ENCODE data around the gene TRAPPC12. TPM values are rescaled to one million over a fixed set of nuclear protein-coding genes. Genes with fewer than 3 reads are reported as not detected.

The TRAPPC12 gene
- total and polyA plus RNA-seq, 8 donors = 83.0 to 119 (median 100.0) TPM

- H3K4me1 ChIP-seq = peaks cover 0 to 6% of the 10 kb centered on the region in 2 donors
- DNase-seq = no peak
- ATAC-seq = no peak
- intact Hi-C loops (cut with DNase I) = no loop called here
- H3K4me3 ChIP-seq = no peak overlapping the region
- no peaks in the 10 kb centered on the region for H3K27me3 ChIP-seq
- no peak for TF ChIP-seq CTCF (IDR thresholded peaks at IDR 0.05)
- no peaks in the 10 kb centered on the region for H3K9me3 ChIP-seq
- peaks cover 0 to 65% of the 10 kb centered on the region in 2 donors for H3K36me3 ChIP-seq
- no peak overlapping the region for H3K27ac ChIP-seq
These were observed 24.9 kb downstream of the TRAPPC12 start for GRCh38 chr2:3404349-3404894.

GRCh38 chr2:3405307-3405706, 25.8 kb downstream of the TRAPPC12 start:
- H3K27me3 ChIP-seq = no peaks in the 10 kb centered on the region
- H3K9me3 ChIP-seq = no peaks in the 10 kb centered on the region
- intact Hi-C loops (cut with DNase I) = no loop called here
- peaks cover 0 to 63% of the 10 kb centered on the region in 2 donors for H3K36me3 ChIP-seq
- TF ChIP-seq CTCF (IDR thresholded peaks at IDR 0.05) = no peak
- peaks cover 0 to 6% of the 10 kb centered on the region in 2 donors for H3K4me1 ChIP-seq
- ATAC-seq (no peak), DNase-seq (no peak)
- H3K4me3 ChIP-seq = no peak overlapping the region
- no peak overlapping the region for H3K27ac ChIP-seq

GRCh38 chr2:3405876-3406275, 26.4 kb downstream of the TRAPPC12 start:
- Histone ChIP-seq H3K27me3 (no peaks in the 10 kb centered on the region), H3K27ac (no peak overlapping the region), H3K4me3 (no peak overlapping the region), H3K36me3 (peaks cover 0 to 57% of the 10 kb centered on the region in 2 donors), H3K9me3 (no peaks in the 10 kb centered on the region), H3K4me1 (peaks cover 0 to 6% of the 10 kb centered on the region in 2 donors)
- no peak for TF ChIP-seq CTCF (IDR thresholded peaks at IDR 0.05)
- peak in 1 of 4 donors; percentile 25 for DNase-seq
- intact Hi-C loops (cut with DNase I) = no loop called here
- no peak for ATAC-seq

GRCh38 chr2:3406501-3406900, 27.0 kb downstream of the TRAPPC12 start:
- H3K27ac ChIP-seq = no peak overlapping the region
- ATAC-seq (no peak), DNase-seq (no peak)
- no peaks in the 10 kb centered on the region for H3K9me3 ChIP-seq
- H3K27me3 ChIP-seq = no peaks in the 10 kb centered on the region
- H3K4me1 ChIP-seq = peaks cover 0 to 6% of the 10 kb centered on the region in 2 donors
- intact Hi-C loops (cut with DNase I) = no loop called here
- no peak overlapping the region for H3K4me3 ChIP-seq
- H3K36me3 ChIP-seq = peaks cover 0 to 51% of the 10 kb centered on the region in 2 donors
- no peak for TF ChIP-seq CTCF (IDR thresholded peaks at IDR 0.05)

- no peak for ATAC-seq
- no peaks in the 10 kb centered on the region for H3K27me3 ChIP-seq
- H3K4me1 ChIP-seq = peaks cover 0 to 6% of the 10 kb centered on the region in 2 donors
- H3K4me3 ChIP-seq = no peak overlapping the region
- H3K36me3 ChIP-seq = peaks cover 0 to 30% of the 10 kb centered on the region in 2 donors
- no peak overlapping the region for H3K27ac ChIP-seq
- no peak for TF ChIP-seq CTCF (IDR thresholded peaks at IDR 0.05)
- H3K9me3 ChIP-seq = no peaks in the 10 kb centered on the region
- intact Hi-C loops (cut with DNase I) = no loop called here
- no peak for DNase-seq
These were observed 29.3 kb downstream of the TRAPPC12 start for GRCh38 chr2:3408781-3409180.

Measured in left lung (tissue), 10 donors.